GM11168 (cell line): ENCODE measurements around the gene SPSB3.

Experiments
- in situ Hi-C: fragments of 300-500 bp; cut with MboI; formaldehyde crosslinking; loops from one replicate; pipeline ENCODE4 v1.12.0; 2022; ENCODE audit warnings: low sequenced_read_pairs; ENCODE audit not compliant: unreplicated experiment

SPSB3 gene

GRCh38 chr16:1765826-1766225 is 16.5 kb downstream of the SPSB3 start:
- in situ Hi-C loops = no loop called here

- in situ Hi-C loops = no loop called here
Measured at GRCh38 chr16:1764971-1765370, 17.4 kb downstream of the SPSB3 start.

- in situ Hi-C loops = no loop called here
Measured at GRCh38 chr16:1763521-1764511, 18.6 kb downstream of the SPSB3 start.

GRCh38 chr16:1762879-1763520 is 19.4 kb downstream of the SPSB3 start:
- in situ Hi-C loops = no loop called here

- in situ Hi-C loops = no loop called here
Measured at GRCh38 chr16:1762196-1762878, 20.0 kb downstream of the SPSB3 start.

- in situ Hi-C loops = no loop called here
Measured at GRCh38 chr16:1761751-1762150, 20.6 kb downstream of the SPSB3 start.

GRCh38 chr16:1760911-1761310 is 21.5 kb downstream of the SPSB3 start:
- in situ Hi-C loops = no loop called here

GRCh38 chr16:1759511-1759910 is 22.9 kb downstream of the SPSB3 start:
- in situ Hi-C loops = no loop called here

GRCh38 chr16:1758923-1759322 is 23.4 kb downstream of the SPSB3 start:
- in situ Hi-C loops = no loop called here

GRCh38 chr16:1757714-1758461 is 24.5 kb downstream of the SPSB3 start:
- in situ Hi-C loops = no loop called here

GRCh38 chr16:1754204-1754603 is 28.2 kb downstream of the SPSB3 start:
- in situ Hi-C loops = no loop called here

- in situ Hi-C loops = no loop called here
Measured at GRCh38 chr16:1752853-1753252, 29.5 kb downstream of the SPSB3 start.

- in situ Hi-C loops = no loop called here
Measured at GRCh38 chr16:1751946-1752345, 30.4 kb downstream of the SPSB3 start.

- in situ Hi-C loops = no loop called here
Measured at GRCh38 chr16:1749152-1750117, 32.9 kb downstream of the SPSB3 start.

GRCh38 chr16:1747934-1748333 is 34.4 kb downstream of the SPSB3 start:
- in situ Hi-C loops = no loop called here

- in situ Hi-C loops = no loop called here
Measured at GRCh38 chr16:1746693-1747195, 35.6 kb downstream of the SPSB3 start.

- in situ Hi-C loops = no loop called here
Measured at GRCh38 chr16:1745900-1746692, 36.3 kb downstream of the SPSB3 start.
